CD4-positive, alpha-beta T cell (primary cell): ENCODE results near the gene TBX5. TPM values are rescaled to one million over a fixed set of nuclear protein-coding genes. Genes with fewer than 3 reads are reported as not detected.

Source experiments
- ATAC-seq: fragments of 200-7000 bp; cut with Tn5 transposase; one replicate; pipeline ENCODE4 v1.10.0; 2022; ENCODE audit warnings: mild to moderate bottlenecking; ENCODE audit not compliant: poor library complexity
- CTCF ChIA-PET: fragments of 350-600 bp; sonication (Branson Sonifier 250); formaldehyde crosslinking; loops from one replicate; lab custom pipeline; 2021; ENCODE audit warnings: antibody characterized with exemption, inconsistent platforms; lab: Charles Lee
- POLR2A ChIA-PET: fragments of 350-600 bp; sonication (Branson Sonifier 250); formaldehyde crosslinking; loops from one replicate; lab custom pipeline; 2021; ENCODE audit warnings: antibody characterized with exemption, inconsistent platforms; lab: Charles Lee
- DNase-seq, 14 experiments: peaks; one replicate each; pipeline ENCODE4 v3.0.0-alpha.2; 2013 to 2020; ENCODE audit warnings: mixed read lengths in 2 of 14
- H3K27ac ChIP-seq, 2 donors: one replicate each; pipeline versions ENCODE4 v1.5.1 to v1.7.0; 2013; ENCODE audit warnings: low read length in 2 of 2, low read depth in 1 of 2, mild to moderate bottlenecking in 1 of 2
- H3K27me3 ChIP-seq, 2 experiments: 1 replicate in 1 of 2; 2 replicates in 1 of 2; pipeline versions ENCODE4 v1.6.1 to v1.7.0; 2013; ENCODE audit warnings: low read length in 2 of 2, control low read depth in 1 of 2, mild to moderate bottlenecking in 1 of 2, moderate library complexity in 1 of 2; ENCODE audit not compliant: insufficient read depth in 2 of 2, control insufficient read depth in 1 of 2
- H3K36me3 ChIP-seq: one replicate; pipeline ENCODE4 v1.6.1; 2013; ENCODE audit warnings: low read length, control low read depth; ENCODE audit not compliant: insufficient read depth
- H3K4me1 ChIP-seq: one replicate; pipeline ENCODE4 v1.6.1; 2013; ENCODE audit warnings: low read length, control low read depth; ENCODE audit not compliant: insufficient read depth
- H3K4me3 ChIP-seq: one replicate; pipeline ENCODE4 v1.5.1; 2013; ENCODE audit warnings: mild to moderate bottlenecking, low read length, moderate library complexity
- H3K9me3 ChIP-seq, 2 experiments: 1 replicate in 1 of 2; 2 replicates in 1 of 2; pipeline versions ENCODE4 v1.6.1 to v1.7.0; 2013; ENCODE audit warnings: low read length in 2 of 2, mild to moderate bottlenecking in 2 of 2, control low read depth in 1 of 2, moderate library complexity in 1 of 2; ENCODE audit not compliant: control insufficient read depth in 1 of 2, insufficient read depth in 1 of 2
- H3K27ac Mint-ChIP-seq: one replicate; pipeline ENCODE4 v1.8.0; 2020; ENCODE audit warnings: mixed read lengths
- H3K27me3 Mint-ChIP-seq: one replicate; pipeline ENCODE4 v1.8.0; 2021; ENCODE audit warnings: mixed read lengths
- H3K36me3 Mint-ChIP-seq: one replicate; pipeline ENCODE4 v1.8.0; 2021; ENCODE audit warnings: low read depth, mixed read lengths
- H3K4me1 Mint-ChIP-seq: one replicate; pipeline ENCODE4 v1.8.0; 2021; ENCODE audit warnings: low read depth, mixed read lengths
- H3K4me3 Mint-ChIP-seq: one replicate; pipeline ENCODE4 v1.8.0; 2020; ENCODE audit warnings: mild to moderate bottlenecking, mixed read lengths
- H3K9me3 Mint-ChIP-seq: one replicate; pipeline ENCODE4 v1.8.0; 2020; ENCODE audit warnings: mixed read lengths
- CTCF ChIP-seq: fragments of 200-600 bp; IDR thresholded peaks from one replicate; pipeline ENCODE4 v1.8.0; 2022; ENCODE audit warnings: antibody characterized with exemption, mild to moderate bottlenecking
- intact Hi-C, 2 experiments: fragments of 100-400 bp; cut with DNase I in 1 of 2; cut with micrococcal nuclease in 1 of 2; formaldehyde crosslinking; loops; one replicate each; pipeline versions ENCODE4 v1.15.1 to v1.9.0; 2023 to 2025; cut with DNase I, micrococcal nuclease
- total RNA-seq, 174 experiments: library from RNA in 2 of 174; stranded (reverse) in 2 of 174; gene quantifications; one replicate each; pipeline ENCODE4 v1.2.3 and lab custom pipeline; 2021 to 2026

The TBX5 gene
- total RNA-seq, 2 experiments from 2014 or later: not detected

DNA sequence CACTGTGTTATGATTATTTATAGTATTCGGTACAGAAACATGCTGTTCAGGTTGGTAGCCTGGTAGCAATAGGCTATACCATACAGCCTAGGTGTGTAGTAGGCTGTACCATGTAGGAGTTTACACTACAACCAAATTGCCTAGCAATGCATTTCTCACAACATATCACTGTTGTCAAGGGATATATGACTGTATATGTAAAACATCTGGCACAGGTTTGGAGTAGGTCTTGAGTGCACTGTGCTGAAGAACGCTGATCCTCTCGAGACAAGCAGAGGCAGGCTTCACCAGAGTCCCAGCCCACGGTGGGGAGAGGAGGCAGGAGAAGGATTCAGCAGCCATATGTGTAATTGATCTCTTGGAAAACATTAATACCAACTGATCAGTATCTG, 15.0 kb upstream of the TBX5 start:
- ATAC-seq (no peak), DNase-seq (no peak)
- POLR2A ChIA-PET: no interaction called here
- Mint-ChIP-seq H3K9me3 (no peaks in the 10 kb centered on the region), H3K4me3 (no peak overlapping the region), H3K36me3 (no peaks in the 10 kb centered on the region), H3K27ac (no peak overlapping the region), H3K27me3 (peaks cover 69% of the 10 kb centered on the region), H3K4me1 (no peaks in the 10 kb centered on the region)
- CTCF ChIA-PET: no interaction called here
- Histone ChIP-seq H3K4me1 (no peaks in the 10 kb centered on the region), H3K9me3 (peaks cover 0 to 14% of the 10 kb centered on the region in 2 experiments), H3K27me3 (peaks cover 10 to 11% of the 10 kb centered on the region in 2 experiments), H3K27ac (no peak overlapping the region), H3K36me3 (no peaks in the 10 kb centered on the region), H3K4me3 (no peak overlapping the region)
- no peak for TF ChIP-seq CTCF
- intact Hi-C loops: no loop called here

GRCh38 chr12:114420182-114420943, 14.4 kb upstream of the TBX5 start:
- H3K4me3 ChIP-seq: no peak overlapping the region
- H3K4me1 ChIP-seq: no peaks in the 10 kb centered on the region
- H3K9me3 ChIP-seq: peaks cover 0 to 20% of the 10 kb centered on the region in 2 experiments
- no peaks in the 10 kb centered on the region for H3K4me1 Mint-ChIP-seq
- H3K27ac Mint-ChIP-seq: no peak overlapping the region
- H3K27me3 Mint-ChIP-seq: peaks cover 75% of the 10 kb centered on the region
- ChIA-PET CTCF (no interaction called here), POLR2A (no interaction called here)
- intact Hi-C loops: no loop called here
- H3K27ac ChIP-seq: no peak overlapping the region
- H3K4me3 Mint-ChIP-seq: no peak overlapping the region
- TF ChIP-seq CTCF: no peak
- ATAC-seq (no peak), DNase-seq (no peak)
- no peaks in the 10 kb centered on the region for H3K36me3 ChIP-seq
- peaks cover 13 to 17% of the 10 kb centered on the region in 2 experiments for H3K27me3 ChIP-seq
- no peaks in the 10 kb centered on the region for H3K9me3 Mint-ChIP-seq
- no peaks in the 10 kb centered on the region for H3K36me3 Mint-ChIP-seq

GRCh38 chr12:114416028-114416427, 10.1 kb upstream of the TBX5 start:
- POLR2A ChIA-PET: no interaction called here
- peaks cover 47 to 57% of the 10 kb centered on the region in 2 experiments for H3K27me3 ChIP-seq
- H3K4me1 ChIP-seq: no peaks in the 10 kb centered on the region
- H3K36me3 Mint-ChIP-seq: no peaks in the 10 kb centered on the region
- no peaks in the 10 kb centered on the region for H3K36me3 ChIP-seq
- no peak overlapping the region for H3K4me3 ChIP-seq
- DNase-seq (no peak), ATAC-seq (no peak)
- intact Hi-C loops: no loop called here
- TF ChIP-seq CTCF: no peak
- H3K4me1 Mint-ChIP-seq: no peaks in the 10 kb centered on the region
- H3K27me3 Mint-ChIP-seq: peaks cover 90% of the 10 kb centered on the region
- no peak overlapping the region for H3K27ac Mint-ChIP-seq
- CTCF ChIA-PET: no interaction called here
- H3K9me3 Mint-ChIP-seq: no peaks in the 10 kb centered on the region
- H3K27ac ChIP-seq: no peak overlapping the region
- peaks cover 0 to 31% of the 10 kb centered on the region in 2 experiments for H3K9me3 ChIP-seq
- H3K4me3 Mint-ChIP-seq: no peak overlapping the region
